Peyer's patch (tissue), 4 donors: ENCODE measurements around the gene TRPM8.
A peak's percentile ranks its signal among the peaks of the same experiment; 100 is the strongest.

ENCODE experiments used
- POLR2A ChIP-seq, 2 donors: fragments of 450-650 bp; IDR thresholded peaks; one replicate each; pipeline ENCODE4 v1.5.1; 2017; ENCODE audit warnings: antibody characterized with exemption in 2 of 2, mild to moderate bottlenecking in 2 of 2, moderate library complexity in 2 of 2
- TF ChIP-seq, protein P1 (sequence below), 6 experiments: fragments of 450-650 bp in 4 of 6; fragments of 200-600 bp in 2 of 6; sonication (generic) in 1 of 6; IDR thresholded peaks; one replicate each; pipeline ENCODE4 v1.5.1; 2017 to 2019; ENCODE audit warnings: antibody characterized with exemption in 6 of 6, mild to moderate bottlenecking in 3 of 6, moderate library complexity in 1 of 6

DNA sequence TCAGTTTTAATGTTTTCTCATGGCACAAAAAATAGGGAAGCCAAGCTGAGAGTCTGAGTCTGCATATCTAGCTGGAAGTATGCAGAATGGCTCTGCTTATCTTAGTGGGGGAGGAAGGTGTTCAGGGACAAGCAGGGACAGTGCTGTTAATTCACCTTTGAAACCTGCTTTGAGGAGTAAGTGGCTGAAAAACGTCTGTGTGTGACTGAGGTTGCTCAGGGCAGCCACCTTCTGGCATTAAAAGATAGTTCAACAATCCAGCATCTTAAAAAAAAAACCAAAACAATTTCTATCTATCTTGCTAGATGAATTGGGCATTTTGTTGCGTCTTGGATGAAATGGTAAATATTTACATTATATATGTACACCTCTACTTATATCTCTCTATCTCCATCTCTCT lies 2.0 kb upstream of the TRPM8 start:
- TF ChIP-seq, protein P1, sequence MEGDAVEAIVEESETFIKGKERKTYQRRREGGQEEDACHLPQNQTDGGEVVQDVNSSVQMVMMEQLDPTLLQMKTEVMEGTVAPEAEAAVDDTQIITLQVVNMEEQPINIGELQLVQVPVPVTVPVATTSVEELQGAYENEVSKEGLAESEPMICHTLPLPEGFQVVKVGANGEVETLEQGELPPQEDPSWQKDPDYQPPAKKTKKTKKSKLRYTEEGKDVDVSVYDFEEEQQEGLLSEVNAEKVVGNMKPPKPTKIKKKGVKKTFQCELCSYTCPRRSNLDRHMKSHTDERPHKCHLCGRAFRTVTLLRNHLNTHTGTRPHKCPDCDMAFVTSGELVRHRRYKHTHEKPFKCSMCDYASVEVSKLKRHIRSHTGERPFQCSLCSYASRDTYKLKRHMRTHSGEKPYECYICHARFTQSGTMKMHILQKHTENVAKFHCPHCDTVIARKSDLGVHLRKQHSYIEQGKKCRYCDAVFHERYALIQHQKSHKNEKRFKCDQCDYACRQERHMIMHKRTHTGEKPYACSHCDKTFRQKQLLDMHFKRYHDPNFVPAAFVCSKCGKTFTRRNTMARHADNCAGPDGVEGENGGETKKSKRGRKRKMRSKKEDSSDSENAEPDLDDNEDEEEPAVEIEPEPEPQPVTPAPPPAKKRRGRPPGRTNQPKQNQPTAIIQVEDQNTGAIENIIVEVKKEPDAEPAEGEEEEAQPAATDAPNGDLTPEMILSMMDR (IDR thresholded peaks at IDR 0.05): peak in 3 of 6 experiments; percentile 30 to 36 (median 34)
- TF ChIP-seq POLR2A (IDR thresholded peaks at IDR 0.05): no peak
